Progenitor cell of endocrine pancreas (in vitro differentiated cells): ENCODE results near the gene ADGRL3. TPM values are rescaled to one million over a fixed set of nuclear protein-coding genes. Genes with fewer than 3 reads are reported as not detected.

ENCODE experiments used
- DNase-seq: peaks from one replicate; pipeline ENCODE4 v3.0.0; 2021; ENCODE audit warnings: low spot score; ENCODE audit not compliant: unreplicated experiment
- H3K27ac Mint-ChIP-seq: 2 replicates; pipeline ENCODE4 v1.8.0; 2021; ENCODE audit warnings: mild to moderate bottlenecking, moderate library complexity, mixed read lengths
- H3K27me3 Mint-ChIP-seq: 2 replicates; pipeline ENCODE4 v1.8.0; 2021; ENCODE audit warnings: mixed read lengths
- H3K36me3 Mint-ChIP-seq: 2 replicates; pipeline ENCODE4 v1.8.0; 2022; ENCODE audit warnings: mixed read lengths; ENCODE audit not compliant: insufficient read depth
- H3K4me1 Mint-ChIP-seq: 2 replicates; pipeline ENCODE4 v1.8.0; 2021; ENCODE audit warnings: low read depth, mixed read lengths
- H3K4me3 Mint-ChIP-seq: 2 replicates; pipeline ENCODE4 v1.8.0; 2021; ENCODE audit warnings: low read depth, mild to moderate bottlenecking, moderate library complexity, mixed read lengths
- H3K9me3 Mint-ChIP-seq: 2 replicates; pipeline ENCODE4 v1.8.0; 2021; ENCODE audit warnings: low read depth, mixed read lengths
- CTCF ChIP-seq: fragments of 200-600 bp; sonication (generic); IDR thresholded peaks from one replicate; pipeline ENCODE4 v1.5.0; 2021; ENCODE audit warnings: antibody characterized with exemption, mild to moderate bottlenecking; ENCODE audit not compliant: unreplicated experiment
- total RNA-seq: library from RNA; stranded (reverse); gene quantifications from 2 replicates; pipeline ENCODE4 v1.2.1, GENCODE V29; 2021

ADGRL3 gene
- total RNA-seq, 1 donor from 2014 or later, result 5.6 TPM

- DNase-seq, result no peak
- Mint-ChIP-seq H3K4me3 (no peak overlapping the region), H3K27me3 (no peaks in the 10 kb centered on the region), H3K9me3 (peaks cover 22% of the 10 kb centered on the region), H3K4me1 (peaks cover 20% of the 10 kb centered on the region), H3K36me3 (peaks cover 2% of the 10 kb centered on the region), H3K27ac (peak overlapping the region; percentile 76)
- TF ChIP-seq CTCF, result no peak
Observed at GRCh38 chr4:61532336-61533000, 332.3 kb downstream of the ADGRL3 start.

GRCh38 chr4:61533140-61533539, 333.0 kb downstream of the ADGRL3 start:
- Mint-ChIP-seq H3K4me3 (no peak overlapping the region), H3K27ac (no peak overlapping the region), H3K4me1 (peaks cover 20% of the 10 kb centered on the region), H3K36me3 (peaks cover 3% of the 10 kb centered on the region), H3K9me3 (peaks cover 25% of the 10 kb centered on the region), H3K27me3 (no peaks in the 10 kb centered on the region)
- DNase-seq, result no peak
- no peak for TF ChIP-seq CTCF

GRCh38 chr4:61540944-61541343, 340.8 kb downstream of the ADGRL3 start:
- Mint-ChIP-seq H3K27me3 (no peaks in the 10 kb centered on the region), H3K27ac (peak overlapping the region; percentile 92), H3K4me3 (no peak overlapping the region), H3K4me1 (peaks cover 11% of the 10 kb centered on the region), H3K9me3 (peaks cover 11% of the 10 kb centered on the region), H3K36me3 (peaks cover 2% of the 10 kb centered on the region)
- DNase-seq, result no peak
- TF ChIP-seq CTCF, result no peak

- peak; percentile 23 for TF ChIP-seq CTCF
- no peak for DNase-seq
- Mint-ChIP-seq H3K4me1 (peaks cover 11% of the 10 kb centered on the region), H3K9me3 (peaks cover 7% of the 10 kb centered on the region), H3K4me3 (no peak overlapping the region), H3K36me3 (peaks cover 2% of the 10 kb centered on the region), H3K27ac (no peak overlapping the region), H3K27me3 (no peaks in the 10 kb centered on the region)
Observed at GRCh38 chr4:61541459-61541858, 341.3 kb downstream of the ADGRL3 start.

- no peak for DNase-seq
- no peaks in the 10 kb centered on the region for H3K27me3 Mint-ChIP-seq
- H3K27ac Mint-ChIP-seq, result no peak overlapping the region
- H3K36me3 Mint-ChIP-seq, result no peaks in the 10 kb centered on the region
- H3K9me3 Mint-ChIP-seq, result peaks cover 3% of the 10 kb centered on the region
- H3K4me3 Mint-ChIP-seq, result no peak overlapping the region
- peaks cover 11% of the 10 kb centered on the region for H3K4me1 Mint-ChIP-seq
- TF ChIP-seq CTCF, result no peak
Observed at GRCh38 chr4:61543976-61544375, 343.9 kb downstream of the ADGRL3 start.
